Fibroblast of lung (primary cell): ENCODE data around the gene USPL1. TPM values are rescaled to one million over a fixed set of nuclear protein-coding genes. Genes with fewer than 3 reads are reported as not detected.

Experiments used
- DNase-seq, 2 donors: peaks; one replicate each; pipeline versions ENCODE4 v3.0.0 to v3.0.0-alpha.2; 2010; ENCODE audit warnings: low read depth in 2 of 2
- H2AFZ ChIP-seq: 2 replicates; pipeline ENCODE4 v1.5.1; 2012; ENCODE audit warnings: low read length, control low read depth, inconsistent platforms
- H3K27ac ChIP-seq: 2 replicates; pipeline ENCODE4 v1.5.1; 2011; ENCODE audit warnings: low read length, control low read depth; ENCODE audit not compliant: insufficient read depth
- H3K27me3 ChIP-seq: 2 replicates; pipeline ENCODE4 v1.5.1; 2011; ENCODE audit warnings: mild to moderate bottlenecking, low read length; ENCODE audit not compliant: control insufficient read depth, insufficient read depth
- H3K36me3 ChIP-seq: 2 replicates; pipeline ENCODE4 v1.5.1; 2011; ENCODE audit warnings: low read length; ENCODE audit not compliant: control insufficient read depth, insufficient read depth
- H3K4me1 ChIP-seq: 2 replicates; pipeline ENCODE4 v1.5.1; 2011; ENCODE audit warnings: low read length; ENCODE audit not compliant: control insufficient read depth, insufficient read depth; ENCODE audit errors: extremely low read depth
- H3K4me2 ChIP-seq: 2 replicates; pipeline ENCODE4 v1.5.1; 2011; ENCODE audit warnings: low read length, control low read depth; ENCODE audit not compliant: insufficient read depth; ENCODE audit errors: extremely low read depth
- H3K4me3 ChIP-seq, 4 experiments: fragments of 200-600 bp in 1 of 4; sonication (generic) in 1 of 4; replicated peaks in 1 of 4; 2 replicates each; pipeline ENCODE4 v1.5.1; 2011 to 2016; ENCODE audit warnings: low read length in 4 of 4, low read depth in 3 of 4, mild to moderate bottlenecking in 3 of 4, control low read depth in 2 of 4, inconsistent platforms in 1 of 4, mixed read lengths in 1 of 4; ENCODE audit not compliant: insufficient read depth in 1 of 4; ENCODE audit errors: control extremely low read depth in 1 of 4
- H3K79me2 ChIP-seq: 2 replicates; pipeline ENCODE4 v1.5.1; 2012; ENCODE audit warnings: mild to moderate bottlenecking, low read length, inconsistent platforms; ENCODE audit not compliant: control insufficient read depth, insufficient read depth
- H3K9ac ChIP-seq: 2 replicates; pipeline ENCODE4 v1.5.1; 2011; ENCODE audit warnings: mild to moderate bottlenecking, low read length, control low read depth; ENCODE audit not compliant: insufficient read depth
- H3K9me3 ChIP-seq: 2 replicates; pipeline ENCODE4 v1.5.1; 2012; ENCODE audit warnings: low read depth, low read length; ENCODE audit not compliant: control insufficient read depth, insufficient read depth
- H4K20me1 ChIP-seq: 2 replicates; pipeline ENCODE4 v1.5.1; 2011; ENCODE audit warnings: low read length; ENCODE audit not compliant: control insufficient read depth, insufficient read depth; ENCODE audit errors: extremely low read depth
- EZH2 ChIP-seq: IDR thresholded peaks from 2 replicates; pipeline ENCODE4 v1.5.1; 2012; ENCODE audit warnings: low read length, control low read depth, mild to moderate bottlenecking; ENCODE audit errors: missing control alignments
- polyA plus RNA-seq, 2 donors: library from polyadenylated mRNA; depleted of rRNA in 1 of 2; stranded (reverse) in 1 of 2; unstranded in 1 of 2; fragments of >200 nt; gene quantifications; 2 replicates each; pipeline ENCODE4 v1.2.1, GENCODE V29; 2011 to 2012; ENCODE audit warnings: missing spikeins in 1 of 2
- total RNA-seq: library from RNA; depleted of rRNA; stranded (reverse); fragments of >200 nt; gene quantifications from 2 replicates; pipeline ENCODE4 v1.2.1, GENCODE V29; 2014
- TF ChIP-seq, protein P1 (sequence below), 2 donors: IDR thresholded peaks in 1 of 2; conservative IDR thresholded peaks in 1 of 2; 1 replicate in 1 of 2; 2 replicates in 1 of 2; pipeline ENCODE4 v1.5.1; 2011 to 2012; ENCODE audit warnings: low read length in 2 of 2, control low read depth in 1 of 2, inconsistent platforms in 1 of 2, low read depth in 1 of 2, mild to moderate bottlenecking in 1 of 2

USPL1 gene
- total and polyA plus RNA-seq, 2 donors (not counting 1 experiment from before 2014, with no cell fraction given) = 12.4 to 17.7 TPM

DNA sequence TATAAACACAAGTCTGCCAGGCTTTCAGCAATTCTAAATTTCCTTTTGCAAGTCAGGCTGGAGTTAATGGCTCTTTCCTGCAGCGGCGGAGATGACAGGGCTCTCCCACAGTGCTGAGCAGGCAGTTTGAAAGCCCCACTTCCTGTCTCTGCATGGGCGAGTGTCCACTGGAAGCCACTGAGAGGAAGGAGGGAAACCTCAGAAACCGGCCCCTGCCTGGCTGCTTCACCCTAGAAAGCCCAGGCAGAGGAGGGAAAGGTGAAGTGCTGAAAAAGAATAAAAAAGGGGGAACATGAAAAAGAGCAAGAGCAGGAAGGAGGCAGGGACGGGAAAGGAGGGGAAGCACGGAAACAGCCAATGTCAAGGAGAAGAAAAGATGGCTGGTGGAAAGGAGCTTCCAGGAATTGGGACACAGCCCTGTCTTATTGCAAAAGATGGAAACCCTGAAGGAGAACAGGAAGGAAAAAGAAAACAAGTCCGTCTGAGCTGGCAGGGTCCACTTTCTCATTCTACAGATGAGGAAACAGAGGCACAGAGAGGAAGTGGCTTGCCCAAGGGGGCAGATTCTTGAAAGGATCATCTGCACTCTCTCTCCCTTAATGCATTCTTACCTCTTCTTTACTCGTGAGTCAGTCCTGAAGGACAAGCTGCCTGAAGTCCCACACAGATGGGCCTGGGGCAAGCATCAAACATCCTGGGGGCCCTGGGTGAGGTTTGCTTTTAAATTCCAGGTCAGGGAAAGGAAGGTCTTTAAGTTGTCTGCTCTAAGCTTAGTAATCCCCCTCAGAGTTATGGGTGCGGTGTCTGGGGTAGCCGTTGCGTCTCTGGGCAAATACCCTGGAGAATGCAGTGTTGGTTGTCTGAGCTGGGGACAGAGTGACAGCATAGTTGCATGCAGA, 78.8 kb downstream of the USPL1 start:
- Histone ChIP-seq H3K27me3 (no peaks in the 10 kb centered on the region), H3K36me3 (no peaks in the 10 kb centered on the region), H3K79me2 (no peaks in the 10 kb centered on the region), H3K9me3 (no peaks in the 10 kb centered on the region), H3K9ac (no peak overlapping the region), H3K27ac (no peak overlapping the region), H2AFZ (peak overlapping the region; percentile 63), H3K4me3 (no peak overlapping the region), H3K4me1 (peaks cover 14% of the 10 kb centered on the region), H3K4me2 (no peak overlapping the region), H4K20me1 (no peaks in the 10 kb centered on the region)
- no peak for TF ChIP-seq EZH2
- TF ChIP-seq, protein P1, sequence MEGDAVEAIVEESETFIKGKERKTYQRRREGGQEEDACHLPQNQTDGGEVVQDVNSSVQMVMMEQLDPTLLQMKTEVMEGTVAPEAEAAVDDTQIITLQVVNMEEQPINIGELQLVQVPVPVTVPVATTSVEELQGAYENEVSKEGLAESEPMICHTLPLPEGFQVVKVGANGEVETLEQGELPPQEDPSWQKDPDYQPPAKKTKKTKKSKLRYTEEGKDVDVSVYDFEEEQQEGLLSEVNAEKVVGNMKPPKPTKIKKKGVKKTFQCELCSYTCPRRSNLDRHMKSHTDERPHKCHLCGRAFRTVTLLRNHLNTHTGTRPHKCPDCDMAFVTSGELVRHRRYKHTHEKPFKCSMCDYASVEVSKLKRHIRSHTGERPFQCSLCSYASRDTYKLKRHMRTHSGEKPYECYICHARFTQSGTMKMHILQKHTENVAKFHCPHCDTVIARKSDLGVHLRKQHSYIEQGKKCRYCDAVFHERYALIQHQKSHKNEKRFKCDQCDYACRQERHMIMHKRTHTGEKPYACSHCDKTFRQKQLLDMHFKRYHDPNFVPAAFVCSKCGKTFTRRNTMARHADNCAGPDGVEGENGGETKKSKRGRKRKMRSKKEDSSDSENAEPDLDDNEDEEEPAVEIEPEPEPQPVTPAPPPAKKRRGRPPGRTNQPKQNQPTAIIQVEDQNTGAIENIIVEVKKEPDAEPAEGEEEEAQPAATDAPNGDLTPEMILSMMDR (conservative IDR thresholded peaks at IDR 0.05 in 1 of 2, IDR thresholded peaks at IDR 0.05 in 1 of 2; ENCODE audit: low read depth in 1 of 2, low read length in 2 of 2) = no peak
- peak in 1 of 2 donors; percentile 55 for DNase-seq

DNA sequence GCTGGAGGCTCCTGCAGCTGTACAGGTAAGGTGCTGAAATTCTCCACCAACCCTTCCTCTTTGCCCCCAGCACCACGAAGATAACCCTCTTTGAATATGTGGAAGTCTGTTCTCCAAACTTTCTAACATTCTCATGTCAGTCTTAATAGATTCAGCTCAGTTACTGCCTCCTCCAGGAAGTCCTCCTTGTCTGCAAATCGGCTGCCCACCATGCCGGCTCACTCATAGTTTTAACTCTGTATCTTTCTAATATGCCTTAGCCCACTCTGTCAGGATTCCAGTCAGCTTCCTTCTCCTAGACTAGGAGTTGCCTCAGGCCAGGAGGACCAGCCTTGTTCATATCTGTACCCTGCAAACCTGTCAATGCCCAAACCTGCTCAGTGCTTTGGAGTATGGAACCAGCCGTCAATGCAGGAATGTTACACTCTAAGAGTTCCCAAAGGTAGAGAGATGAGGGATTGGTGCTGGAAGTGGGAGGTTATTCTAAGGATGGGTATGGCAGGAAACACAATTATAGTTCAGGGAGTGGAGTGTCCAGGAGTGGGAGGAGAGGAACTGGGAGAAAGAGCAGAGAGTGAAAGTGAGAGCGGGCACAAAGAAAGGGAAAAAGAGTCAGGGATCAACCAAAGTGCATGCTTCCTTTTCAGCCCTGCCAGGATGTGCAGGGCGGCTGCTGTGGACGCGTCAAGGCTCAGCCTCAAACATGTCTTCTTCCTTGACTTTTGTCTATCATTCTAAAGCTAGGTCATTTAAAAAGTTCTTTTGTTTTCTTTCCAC, 79.6 kb downstream of the USPL1 start:
- Histone ChIP-seq H2AFZ (peak overlapping the region; percentile 7), H3K4me1 (peaks cover 14% of the 10 kb centered on the region), H3K79me2 (no peaks in the 10 kb centered on the region), H3K27me3 (no peaks in the 10 kb centered on the region), H4K20me1 (no peaks in the 10 kb centered on the region), H3K4me3 (peak overlapping the region; percentile 8 to 34 (median 14)), H3K36me3 (no peaks in the 10 kb centered on the region), H3K27ac (peak overlapping the region; percentile 67), H3K4me2 (peak overlapping the region; percentile 91), H3K9me3 (no peaks in the 10 kb centered on the region), H3K9ac (peak overlapping the region; percentile 25)
- peak in 1 of 2 donors; percentile 49 for DNase-seq
- TF ChIP-seq, protein P1 (conservative IDR thresholded peaks at IDR 0.05 in 1 of 2, IDR thresholded peaks at IDR 0.05 in 1 of 2; ENCODE audit: low read depth in 1 of 2, low read length in 2 of 2) = no peak
- no peak for TF ChIP-seq EZH2

DNA sequence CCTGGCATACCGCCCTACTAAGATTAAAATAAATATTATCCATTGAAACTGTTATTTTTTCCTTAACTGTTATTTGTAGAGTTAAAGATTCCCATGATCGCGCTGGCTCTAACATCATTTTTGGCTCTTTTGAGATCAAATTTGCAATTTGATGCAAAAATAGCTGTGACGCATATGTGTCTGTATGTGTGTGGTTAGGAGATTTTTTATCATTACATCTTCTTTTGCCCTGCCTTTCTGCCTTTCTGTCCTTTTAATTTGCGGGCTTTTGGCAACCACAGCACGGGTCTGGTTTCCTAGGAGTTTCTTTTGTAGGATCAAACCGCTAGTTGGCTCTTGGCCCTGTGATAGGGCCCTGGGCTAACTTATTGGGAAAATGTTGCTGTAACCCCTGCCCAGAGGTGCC, 80.3 kb downstream of the USPL1 start:
- H2AFZ ChIP-seq = peak overlapping the region; percentile 39
- no peaks in the 10 kb centered on the region for H3K79me2 ChIP-seq
- peak overlapping the region in 3 of 4 experiments; percentile 8 to 34 (median 11) for H3K4me3 ChIP-seq
- no peak for TF ChIP-seq EZH2
- TF ChIP-seq, protein P1 (conservative IDR thresholded peaks at IDR 0.05 in 1 of 2, IDR thresholded peaks at IDR 0.05 in 1 of 2; ENCODE audit: low read depth in 1 of 2, low read length in 2 of 2) = no peak
- DNase-seq = peak; percentile 86 to 91
- H3K9me3 ChIP-seq = no peaks in the 10 kb centered on the region
- peak overlapping the region; percentile 91 for H3K4me2 ChIP-seq
- no peaks in the 10 kb centered on the region for H3K27me3 ChIP-seq
- no peaks in the 10 kb centered on the region for H4K20me1 ChIP-seq
- peaks cover 14% of the 10 kb centered on the region for H3K4me1 ChIP-seq
- no peak overlapping the region for H3K9ac ChIP-seq
- no peaks in the 10 kb centered on the region for H3K36me3 ChIP-seq
- H3K27ac ChIP-seq = peak overlapping the region; percentile 67
